ENCODE results near the gene RTF1.

- TF ChIP-seq GATA3 (IDR thresholded peaks at IDR 0.05; ENCODE audit: low read depth, low read length) (no peak), GATA2 (IDR thresholded peaks at IDR 0.05; ENCODE audit: low read depth, low read length) (no peak)
Observed at GRCh38 chr15:41411441-41411840, 5.5 kb upstream of the RTF1 start.

Data from SH-SY5Y (cell line).